IMR-90 (cell line): ENCODE results near the gene ARRB1. TPM values are rescaled to one million over a fixed set of nuclear protein-coding genes. Genes with fewer than 3 reads are reported as not detected.

Experiments used
- ATAC-seq: fragments of 200-7000 bp; cut with Tn5 transposase; 2 replicates; pipeline ENCODE4 v1.9.1; 2020; ENCODE audit warnings: low read depth, mild to moderate bottlenecking, moderate library complexity
- BruUV-seq: library from RNA; stranded (reverse); fragments of 400-500 nt; replicated peaks from 2 replicates; lab custom pipeline; 2021; lab: Mats Ljungman, UMichigan
- CTCF ChIA-PET: fragments of 300-600 bp; formaldehyde crosslinking; extraction: SDS; loops from one replicate; lab custom pipeline; 2021; ENCODE audit warnings: antibody characterized with exemption; lab: Yijun Ruan, JAX
- POLR2A ChIA-PET: fragments of 300-600 bp; sonication (Branson Sonifier 250); formaldehyde crosslinking; loops from one replicate; lab custom pipeline; 2022; ENCODE audit warnings: antibody characterized with exemption; ENCODE audit not compliant: unreplicated experiment; lab: Charles Lee
- DNase-seq: peaks from one replicate; pipeline ENCODE4 v3.0.0; 2013
- H2AFZ ChIP-seq: replicated peaks from 2 replicates; pipeline ENCODE3; 2013; ENCODE audit warnings: low read length, mild to moderate bottlenecking; ENCODE audit not compliant: poor library complexity
- H2AK5ac ChIP-seq: 2 replicates; pipeline ENCODE4 v1.6.1; 2013; ENCODE audit warnings: low read depth, low read length, inconsistent platforms
- H2AK9ac ChIP-seq: replicated peaks from 2 replicates; pipeline ENCODE3; 2013; ENCODE audit warnings: mild to moderate bottlenecking, low read depth, low read length, moderate library complexity; ENCODE audit not compliant: poor library complexity
- H2BK120ac ChIP-seq: 2 replicates; pipeline ENCODE4 v1.6.1; 2013; ENCODE audit warnings: low read depth, low read length, inconsistent platforms
- H2BK15ac ChIP-seq: 3 replicates; pipeline ENCODE4 v1.6.1; 2013; ENCODE audit warnings: low read depth, low read length, inconsistent platforms
- H2BK20ac ChIP-seq: 2 replicates; pipeline ENCODE4 v1.6.1; 2013; ENCODE audit warnings: low read depth, mild to moderate bottlenecking, inconsistent platforms, low read length, moderate library complexity
- H2BK5ac ChIP-seq: 2 replicates; pipeline ENCODE4 v1.6.1; 2013; ENCODE audit warnings: mild to moderate bottlenecking, low read depth, low read length, inconsistent platforms; ENCODE audit not compliant: poor library complexity, severe bottlenecking
- H3K14ac ChIP-seq: replicated peaks from 2 replicates; pipeline ENCODE4 v1.6.1; 2013; ENCODE audit warnings: low read depth, low read length, inconsistent platforms
- H3K18ac ChIP-seq: 2 replicates; pipeline ENCODE4 v1.6.1; 2013; ENCODE audit warnings: low read depth, low read length, control low read depth
- H3K23ac ChIP-seq: 2 replicates; pipeline ENCODE4 v1.6.1; 2013; ENCODE audit warnings: low read depth, low read length, inconsistent platforms
- H3K27ac ChIP-seq: 2 replicates; pipeline ENCODE4 v1.5.1; 2013; ENCODE audit warnings: mild to moderate bottlenecking, control low read depth, low read length; ENCODE audit not compliant: insufficient read depth
- H3K27me3 ChIP-seq: 2 replicates; pipeline ENCODE4 v1.6.1; 2013; ENCODE audit warnings: low read length; ENCODE audit not compliant: control insufficient read depth, insufficient read depth
- H3K36me3 ChIP-seq: 2 replicates; pipeline ENCODE4 v1.6.1; 2013; ENCODE audit warnings: low read length, mixed read lengths; ENCODE audit not compliant: control insufficient read depth, insufficient read depth
- H3K4ac ChIP-seq: 2 replicates; pipeline ENCODE4 v1.6.1; 2013; ENCODE audit warnings: low read depth, low read length, inconsistent platforms
- H3K4me1 ChIP-seq: 2 replicates; pipeline ENCODE4 v1.6.1; 2013; ENCODE audit warnings: low read length, mixed read lengths; ENCODE audit not compliant: control insufficient read depth, insufficient read depth
- H3K4me2 ChIP-seq: 2 replicates; pipeline ENCODE4 v1.6.1; 2013; ENCODE audit warnings: low read depth, mild to moderate bottlenecking, control low read depth, low read length, moderate library complexity
- H3K4me3 ChIP-seq: 2 replicates; pipeline ENCODE4 v1.5.1; 2013; ENCODE audit warnings: low read depth, mild to moderate bottlenecking, control low read depth, low read length, moderate library complexity; ENCODE audit not compliant: insufficient read depth
- H3K56ac ChIP-seq: 2 replicates; pipeline ENCODE4 v1.6.1; 2013; ENCODE audit warnings: low read length, inconsistent platforms; ENCODE audit not compliant: insufficient read depth; ENCODE audit errors: extremely low read depth
- H3K79me1 ChIP-seq, 2 experiments: 2 replicates each; pipeline ENCODE4 v1.6.1; 2013; ENCODE audit warnings: low read length in 2 of 2, inconsistent platforms in 1 of 2, low read depth in 1 of 2
- H3K9ac ChIP-seq: 2 replicates; pipeline ENCODE4 v1.6.1; 2013; ENCODE audit warnings: low read depth, low read length, control low read depth
- H3K9me1 ChIP-seq: 2 replicates; pipeline ENCODE4 v1.6.1; 2013; ENCODE audit warnings: low read length, inconsistent platforms; ENCODE audit not compliant: insufficient read depth
- H3K9me3 ChIP-seq: 2 replicates; pipeline ENCODE4 v1.6.1; 2013; ENCODE audit warnings: low read length; ENCODE audit not compliant: control insufficient read depth, insufficient read depth
- H4K20me1 ChIP-seq: 2 replicates; pipeline ENCODE4 v1.6.1; 2013; ENCODE audit warnings: low read length, inconsistent platforms; ENCODE audit not compliant: insufficient read depth
- H4K5ac ChIP-seq: 2 replicates; pipeline ENCODE4 v1.6.1; 2013; ENCODE audit warnings: mild to moderate bottlenecking, low read depth, low read length, control low read depth
- H4K8ac ChIP-seq, 2 experiments: 2 replicates each; pipeline ENCODE4 v1.6.1; 2013; ENCODE audit warnings: low read depth in 2 of 2, low read length in 2 of 2, control low read depth in 1 of 2, inconsistent platforms in 1 of 2
- H4K91ac ChIP-seq: 2 replicates; pipeline ENCODE4 v1.6.1; 2013; ENCODE audit warnings: low read depth, low read length, inconsistent platforms; ENCODE audit not compliant: insufficient read depth
- BHLHE40 ChIP-seq: fragments of 150-350 bp; IDR thresholded peaks from 2 replicates; pipeline ENCODE4 v1.6.1; 2016; ENCODE audit warnings: mild to moderate bottlenecking, low read depth, low read length
- CEBPB ChIP-seq: IDR thresholded peaks from 2 replicates; pipeline ENCODE4 v1.6.1; 2012; ENCODE audit warnings: low read depth, low read length, improper control_type of control experiment
- FOS ChIP-seq: fragments of 150-350 bp; IDR thresholded peaks from 2 replicates; pipeline ENCODE4 v1.6.1; 2016; ENCODE audit warnings: low read depth, low read length
- NFE2L2 ChIP-seq: fragments of 150-350 bp; IDR thresholded peaks from 2 replicates; pipeline ENCODE4 v1.6.1; 2016; ENCODE audit warnings: low read depth, mild to moderate bottlenecking, low read length
- POLR2A ChIP-seq: IDR thresholded peaks from 2 replicates; pipeline ENCODE4 v1.6.1; 2012; ENCODE audit warnings: mild to moderate bottlenecking, low read depth, low read length
- RAD21 ChIP-seq: IDR thresholded peaks from 2 replicates; pipeline ENCODE4 v1.6.1; 2012; ENCODE audit warnings: low read length, improper control_type of control experiment
- RCOR1 ChIP-seq: IDR thresholded peaks from 2 replicates; pipeline ENCODE4 v1.6.1; 2012; ENCODE audit warnings: mild to moderate bottlenecking, low read length, improper control_type of control experiment; ENCODE audit not compliant: insufficient replicate concordance
- RFX5 ChIP-seq: IDR thresholded peaks from 2 replicates; pipeline ENCODE4 v1.8.0; 2012; ENCODE audit warnings: low read depth, mild to moderate bottlenecking, low read length, moderate library complexity
- SMC3 ChIP-seq: fragments of 150-350 bp; IDR thresholded peaks from 2 replicates; pipeline ENCODE4 v1.6.1; 2016; ENCODE audit warnings: low read depth, mild to moderate bottlenecking, antibody characterized with exemption, low read length, moderate library complexity
- WGBS, 2 experiments: methylation state at CpG; one replicate each; pipeline versions ENCODE4 v1.1.5 to v1.1.7; 2013; ENCODE audit warnings: missing lambda C conversion rate in 2 of 2; ENCODE audit not compliant: insufficient read length in 1 of 2; ENCODE audit errors: extremely low coverage in 2 of 2; 5-methylcytosine and 5-hydroxymethylcytosine counted together
- dilution Hi-C: fragments of 300-500 bp; cut with HindIII; formaldehyde crosslinking; loops from one replicate; pipeline ENCODE4 v1.14.3; 2018; ENCODE audit warnings: low sequenced_read_pairs; ENCODE audit not compliant: unreplicated experiment
- in situ Hi-C: fragments of 300-500 bp; cut with MboI; formaldehyde crosslinking; loops from 3 replicates; pipeline ENCODE4 v1.14.3; 2019; ENCODE audit warnings: low sequenced_read_pairs, inconsistent platforms, mixed read lengths
- intact Hi-C: fragments of 100-400 bp; cut with micrococcal nuclease; formaldehyde crosslinking; loops from 2 replicates; pipeline ENCODE4 v1.10.0; 2022
- polyA plus RNA-seq, 3 experiments: library from polyadenylated mRNA; depleted of rRNA; stranded (reverse); fragments of >200 nt; gene quantifications; 2 replicates each; pipeline ENCODE4 v1.2.3, GENCODE V29; 2012; ENCODE audit warnings: low replicate concordance in 1 of 3
- total RNA-seq: library from RNA; depleted of rRNA; stranded (reverse); fragments of >200 nt; gene quantifications from 2 replicates; pipeline ENCODE4 v1.2.3, GENCODE V29; 2012
- TF ChIP-seq, protein P1 (sequence below): fragments of 150-350 bp; IDR thresholded peaks from 2 replicates; pipeline ENCODE4 v1.6.1; 2017; ENCODE audit warnings: mild to moderate bottlenecking, antibody characterized with exemption, low read length, low read depth
- TF ChIP-seq, protein P2 (sequence below): conservative IDR thresholded peaks from 2 replicates; pipeline ENCODE4 v1.5.1; 2012; ENCODE audit warnings: mild to moderate bottlenecking, low read depth, low read length, improper control_type of control experiment

Gene ARRB1
- total and polyA plus RNA-seq, 2 of the 4 experiments (the other 2 are of a cell fraction), result 11.0 to 17.4 TPM

DNA sequence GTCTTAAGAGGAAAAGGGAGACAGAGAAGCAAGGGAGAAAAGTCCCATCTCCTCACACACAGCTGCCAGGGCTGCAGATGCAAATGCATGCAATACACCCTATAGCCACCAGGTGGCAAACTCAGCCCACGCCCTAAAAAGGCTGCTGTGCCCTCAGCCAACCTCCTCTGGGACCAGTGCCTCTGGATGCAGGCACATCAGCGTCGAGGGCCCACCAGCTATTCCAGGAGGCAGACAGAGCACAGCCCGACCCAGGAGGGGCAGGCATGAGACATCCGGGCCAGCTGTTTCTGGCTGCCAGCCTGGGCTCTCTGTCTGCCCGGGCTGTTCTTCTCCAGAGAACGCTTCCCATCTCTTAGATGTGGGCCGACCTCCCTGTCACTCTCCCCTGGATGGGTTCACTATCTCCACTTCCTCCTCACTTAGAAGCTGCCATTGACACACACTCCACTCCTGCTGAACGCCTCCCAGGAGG, 71.2 kb downstream of the ARRB1 start:
- Histone ChIP-seq H3K23ac (no peak overlapping the region), H3K4ac (no peak overlapping the region), H2BK5ac (no peak overlapping the region), H3K36me3 (peaks cover 28% of the 10 kb centered on the region; the same call in 1 of the 2 replicates), H4K91ac (no peak overlapping the region), H2AFZ (peak overlapping the region; percentile 78), H3K56ac (no peak overlapping the region), H3K4me1 (peaks cover 2% of the 10 kb centered on the region), H2BK20ac (no peak overlapping the region), H3K14ac (no peak overlapping the region), H3K4me3 (no peak overlapping the region), H2BK120ac (no peak overlapping the region), H2AK5ac (no peak overlapping the region), H3K9ac (no peak overlapping the region), H3K4me2 (no peak overlapping the region), H3K18ac (no peak overlapping the region), H4K8ac (no peak overlapping the region), H4K5ac (no peak overlapping the region), H2BK15ac (no peak overlapping the region), H3K9me3 (no peaks in the 10 kb centered on the region), H3K27ac (no peak overlapping the region), H3K79me1 (no peaks in the 10 kb centered on the region), H3K9me1 (no peaks in the 10 kb centered on the region), H2AK9ac (peak overlapping the region; percentile 78), H3K27me3 (no peaks in the 10 kb centered on the region), H4K20me1 (0 out of 2 replicates have a peak, but pooled peaks cover 3% of the 10 kb centered on the region)
- WGBS, 2 experiments, result 0% methylated on average over 3 of the region's 9 CpGs; no CpG with 5 or more reads in 1 of the 2 experiments
- CTCF ChIA-PET, result interaction anchor here (1.1 to 2.1 kb wide), 9 partner anchors 9 to 108 kb away, joined by 3 to 24 read pairs (median 8); no protein-coding TSS in a partner anchor
- DNase-seq (peak; percentile 66), ATAC-seq (peak; percentile 96)
- dilution Hi-C loops, result no loop called here
- POLR2A ChIA-PET, result interaction anchor here (0.5 kb wide), 1 partner anchor 9 kb away, joined by 4 read pairs; no protein-coding TSS in a partner anchor
- peak; percentile 55 for TF ChIP-seq POLR2A
- TF ChIP-seq, protein P1, sequence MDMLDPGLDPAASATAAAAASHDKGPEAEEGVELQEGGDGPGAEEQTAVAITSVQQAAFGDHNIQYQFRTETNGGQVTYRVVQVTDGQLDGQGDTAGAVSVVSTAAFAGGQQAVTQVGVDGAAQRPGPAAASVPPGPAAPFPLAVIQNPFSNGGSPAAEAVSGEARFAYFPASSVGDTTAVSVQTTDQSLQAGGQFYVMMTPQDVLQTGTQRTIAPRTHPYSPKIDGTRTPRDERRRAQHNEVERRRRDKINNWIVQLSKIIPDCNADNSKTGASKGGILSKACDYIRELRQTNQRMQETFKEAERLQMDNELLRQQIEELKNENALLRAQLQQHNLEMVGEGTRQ, result no peak
- no peak for TF ChIP-seq BHLHE40
- TF ChIP-seq NFE2L2, result no peak
- TF ChIP-seq FOS, result no peak
- TF ChIP-seq RCOR1, result no peak
- 0 out of 2 replicates have a peak, but pooled peaks have one; percentile 4 for TF ChIP-seq CEBPB
- TF ChIP-seq, protein P2, sequence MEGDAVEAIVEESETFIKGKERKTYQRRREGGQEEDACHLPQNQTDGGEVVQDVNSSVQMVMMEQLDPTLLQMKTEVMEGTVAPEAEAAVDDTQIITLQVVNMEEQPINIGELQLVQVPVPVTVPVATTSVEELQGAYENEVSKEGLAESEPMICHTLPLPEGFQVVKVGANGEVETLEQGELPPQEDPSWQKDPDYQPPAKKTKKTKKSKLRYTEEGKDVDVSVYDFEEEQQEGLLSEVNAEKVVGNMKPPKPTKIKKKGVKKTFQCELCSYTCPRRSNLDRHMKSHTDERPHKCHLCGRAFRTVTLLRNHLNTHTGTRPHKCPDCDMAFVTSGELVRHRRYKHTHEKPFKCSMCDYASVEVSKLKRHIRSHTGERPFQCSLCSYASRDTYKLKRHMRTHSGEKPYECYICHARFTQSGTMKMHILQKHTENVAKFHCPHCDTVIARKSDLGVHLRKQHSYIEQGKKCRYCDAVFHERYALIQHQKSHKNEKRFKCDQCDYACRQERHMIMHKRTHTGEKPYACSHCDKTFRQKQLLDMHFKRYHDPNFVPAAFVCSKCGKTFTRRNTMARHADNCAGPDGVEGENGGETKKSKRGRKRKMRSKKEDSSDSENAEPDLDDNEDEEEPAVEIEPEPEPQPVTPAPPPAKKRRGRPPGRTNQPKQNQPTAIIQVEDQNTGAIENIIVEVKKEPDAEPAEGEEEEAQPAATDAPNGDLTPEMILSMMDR, result peak; percentile 93
- peak; percentile 98 for TF ChIP-seq SMC3
- no peak for TF ChIP-seq RFX5
- TF ChIP-seq RAD21, result peak; percentile 99
- BruUV-seq, result no TSS peak
- in situ Hi-C loops, result loop anchor here (25.0 kb wide), 1 partner anchor 257 kb away; the partner anchor contains the start of gene GDPD5
- intact Hi-C loops, result loop anchor here (1.0 to 5.0 kb wide), 3 partner anchors 48 to 252 kb away; no protein-coding TSS in a partner anchor
